Measurements from ENCODE around the gene TERB1. TPM values are rescaled to one million over a fixed set of nuclear protein-coding genes. Genes with fewer than 3 reads are reported as not detected.
A peak's percentile ranks its signal among the peaks of the same experiment; 100 is the strongest.

The TERB1 gene
- total and polyA plus RNA-seq, 2 of the 13 experiments (the other 11 are each of a cell fraction or from before 2014, with no cell fraction given) = not detected

GRCh38 chr16:66830422-66831404 lies 29.3 kb upstream of the TERB1 start, which contains the start of gene NAE1 (continued):
- TF ChIP-seq ZNF253 (CRISPR knock-in tag; IDR thresholded peaks at IDR 0.05; ENCODE audit: borderline replicate concordance) = peak; percentile 53; the same call in 1 of the 2 replicates
- peak; percentile 91; the same call in 1 of the 2 replicates for TF ChIP-seq PREB (CRISPR knock-in tag; IDR thresholded peaks at IDR 0.05)
- TF ChIP-seq TP53 (CRISPR knock-in tag; conservative IDR thresholded peaks at IDR 0.05) = peak; percentile 93
- peak; percentile 68 for TF ChIP-seq ZSCAN29 (CRISPR knock-in tag; conservative IDR thresholded peaks at IDR 0.05)
- no peak for TF ChIP-seq TRIM24 (CRISPR knock-in tag; IDR thresholded peaks at IDR 0.05)
- TF ChIP-seq ZSCAN20 (CRISPR knock-in tag; IDR thresholded peaks at IDR 0.05; ENCODE audit: borderline replicate concordance) = peak; percentile 99; the same call in 1 of the 2 replicates
- peak; percentile 87; the same call in 1 of the 2 replicates for TF ChIP-seq ZNF768 (CRISPR knock-in tag; IDR thresholded peaks at IDR 0.05)
- no peak for TF ChIP-seq ZNF350 (CRISPR knock-in tag; IDR thresholded peaks at IDR 0.05; ENCODE audit: borderline replicate concordance, low read depth)
- no peak for TF ChIP-seq ZBTB46 (CRISPR knock-in tag; IDR thresholded peaks at IDR 0.05; ENCODE audit: borderline replicate concordance)
- TF ChIP-seq BCL6 (CRISPR knock-in tag; IDR thresholded peaks at IDR 0.05) = peak; percentile 25; the same call in 1 of the 2 replicates
- no peak for TF ChIP-seq ZKSCAN5 (CRISPR knock-in tag; IDR thresholded peaks at IDR 0.05)
- no peak for TF ChIP-seq NBN (conservative IDR thresholded peaks at IDR 0.05)
- TF ChIP-seq HBP1 (CRISPR knock-in tag; IDR thresholded peaks at IDR 0.05; ENCODE audit: low read depth) = no peak; the same call in 1 of the 2 replicates
- peak; percentile 98 for TF ChIP-seq KLF6 (CRISPR knock-in tag; IDR thresholded peaks at IDR 0.05)
- no peak; the same call in 1 of the 2 replicates for TF ChIP-seq ZBTB4 (CRISPR knock-in tag; IDR thresholded peaks at IDR 0.05; ENCODE audit: borderline replicate concordance)
- peak; percentile 66; the same call in 1 of the 2 replicates for TF ChIP-seq POGZ (CRISPR knock-in tag; IDR thresholded peaks at IDR 0.05)
- peak; percentile 98 for TF ChIP-seq UBTF (CRISPR knock-in tag; IDR thresholded peaks at IDR 0.05)
- peak; percentile 39; the same call in 1 of the 2 replicates for TF ChIP-seq ARID2 (CRISPR knock-in tag; IDR thresholded peaks at IDR 0.05; ENCODE audit: borderline replicate concordance)
